ENCODE data around the gene EFCAB11.

Gene EFCAB11

DNA sequence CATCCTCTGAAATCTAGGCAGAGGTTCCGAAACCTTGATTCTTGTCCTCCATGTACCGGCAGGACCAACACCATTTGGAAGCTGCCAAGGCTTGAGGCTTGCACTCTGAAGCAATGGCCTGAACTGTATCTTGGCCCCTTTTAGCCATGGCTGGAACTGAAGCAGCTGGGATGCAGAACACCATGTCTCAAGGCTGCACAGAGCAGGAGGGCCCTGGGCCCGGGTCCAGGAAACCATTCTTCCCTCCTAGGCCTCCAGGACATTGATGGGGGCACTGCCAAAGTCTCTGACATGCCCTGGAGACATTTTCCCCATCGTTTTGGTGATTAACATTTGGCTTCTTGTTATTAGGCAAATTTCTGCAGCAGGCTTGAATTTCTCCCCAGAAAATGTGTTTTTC is 198.7 kb downstream of the EFCAB11 start:
- no peak for DNase-seq

DNA sequence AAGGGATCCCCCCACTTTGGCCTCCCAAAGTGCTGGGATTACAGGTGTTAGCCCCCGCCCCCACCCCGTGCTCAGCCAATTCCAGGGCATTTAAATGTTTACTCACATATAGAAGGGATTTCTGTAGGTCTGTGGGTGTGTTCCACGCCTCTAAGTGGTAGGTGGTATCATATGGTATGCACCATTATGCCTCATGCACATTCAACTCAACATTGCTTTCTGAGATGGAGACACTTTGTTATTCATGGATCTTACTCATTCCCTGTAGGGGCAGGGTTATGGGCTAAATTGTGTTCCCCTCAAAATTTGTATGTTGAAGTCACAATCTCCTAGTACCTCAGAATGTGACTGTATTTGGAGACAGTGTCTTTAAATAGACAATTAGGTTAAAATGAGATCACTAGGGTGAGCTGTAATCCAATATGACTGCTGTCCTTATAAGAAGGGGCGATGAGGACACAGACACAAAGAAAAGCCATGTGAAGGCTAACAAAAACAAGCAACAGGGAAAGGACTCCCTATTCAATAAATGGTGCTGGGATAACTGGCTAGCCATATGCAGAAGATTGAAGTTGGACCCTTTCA is 200.6 kb downstream of the EFCAB11 start:
- DNase-seq, result no peak

DNA sequence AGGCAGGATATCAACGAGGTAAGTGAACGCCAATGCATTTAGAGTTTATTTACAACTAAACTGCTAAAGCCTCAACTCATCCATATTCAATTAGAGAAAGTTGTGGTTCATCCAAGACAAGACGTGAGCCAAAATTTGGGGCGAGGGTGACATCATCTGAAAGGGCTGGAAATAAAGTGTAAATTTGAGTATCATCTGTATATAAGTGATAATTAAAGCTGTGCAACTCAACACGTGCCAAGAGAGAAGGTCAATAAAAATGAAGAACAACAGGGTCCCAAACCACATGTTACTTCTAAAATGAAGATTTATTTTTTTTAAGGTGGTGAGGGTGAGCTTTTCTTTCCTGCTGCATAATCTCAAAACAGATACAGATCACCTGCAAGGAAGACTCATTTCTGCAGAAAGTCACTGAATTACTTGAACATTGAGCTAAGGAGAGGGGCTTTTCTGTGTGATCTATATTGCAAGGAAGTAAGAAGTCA is 203.6 kb downstream of the EFCAB11 start:
- no peak for DNase-seq

DNA sequence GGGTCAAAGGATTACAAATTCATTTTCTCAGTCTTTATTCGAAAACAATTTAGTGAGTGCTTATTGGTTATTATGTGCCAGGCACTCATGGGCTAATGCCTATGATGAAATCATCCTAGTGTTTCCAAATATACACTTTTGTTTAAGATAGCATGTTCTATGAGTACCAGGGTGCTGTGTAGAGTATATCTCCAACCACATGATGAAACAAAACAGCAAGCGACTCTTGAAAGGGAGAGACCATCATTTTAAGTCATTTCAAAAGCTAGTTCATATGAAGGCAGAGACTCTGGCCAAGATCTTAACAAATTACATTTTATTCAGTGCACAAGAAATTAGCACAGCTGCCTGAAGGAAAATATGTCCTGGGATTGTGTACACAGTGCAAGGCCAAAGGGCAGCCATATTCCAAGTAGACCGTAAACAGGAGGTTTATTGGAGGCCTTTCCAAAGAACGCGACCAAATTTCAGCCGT is 204.2 kb downstream of the EFCAB11 start:
- no peak for DNase-seq

DNA sequence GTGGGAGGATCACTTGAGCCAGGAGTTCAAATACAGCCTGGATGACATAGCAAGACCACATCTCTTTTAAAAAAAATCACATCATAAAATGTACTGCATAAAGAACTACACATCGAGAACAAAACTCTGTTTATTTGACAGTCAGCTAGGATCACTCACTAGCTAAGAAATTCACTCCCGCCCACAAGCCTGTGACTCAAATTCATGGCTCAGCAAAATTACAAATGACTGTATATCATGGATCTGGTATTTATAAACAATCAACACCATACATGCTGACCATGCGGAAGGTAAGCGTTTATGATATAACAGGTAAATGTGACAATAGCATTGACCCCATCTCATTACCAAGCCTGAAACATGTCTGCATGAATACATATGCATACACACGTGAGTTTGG is 206.5 kb downstream of the EFCAB11 start:
- DNase-seq, result no peak

DNA sequence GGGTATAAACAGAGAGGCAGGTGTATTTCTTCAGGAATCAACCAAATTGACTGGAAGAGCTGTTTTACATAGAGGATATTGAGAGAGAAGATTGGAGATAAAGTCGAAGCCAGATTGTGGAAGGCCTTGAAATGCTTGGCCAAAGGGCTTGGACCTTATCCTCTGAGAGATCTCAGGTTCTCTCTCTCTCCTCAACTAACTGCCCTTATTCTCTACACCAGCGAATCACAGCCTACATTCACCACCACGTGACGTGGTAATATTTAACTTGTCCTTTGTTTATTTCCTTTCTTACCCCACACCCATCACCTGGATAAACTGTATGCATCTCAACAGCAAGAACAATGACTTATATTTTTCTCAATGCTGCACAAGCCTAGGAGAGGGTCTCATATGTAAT is 207.4 kb downstream of the EFCAB11 start:
- no peak for DNase-seq

DNA sequence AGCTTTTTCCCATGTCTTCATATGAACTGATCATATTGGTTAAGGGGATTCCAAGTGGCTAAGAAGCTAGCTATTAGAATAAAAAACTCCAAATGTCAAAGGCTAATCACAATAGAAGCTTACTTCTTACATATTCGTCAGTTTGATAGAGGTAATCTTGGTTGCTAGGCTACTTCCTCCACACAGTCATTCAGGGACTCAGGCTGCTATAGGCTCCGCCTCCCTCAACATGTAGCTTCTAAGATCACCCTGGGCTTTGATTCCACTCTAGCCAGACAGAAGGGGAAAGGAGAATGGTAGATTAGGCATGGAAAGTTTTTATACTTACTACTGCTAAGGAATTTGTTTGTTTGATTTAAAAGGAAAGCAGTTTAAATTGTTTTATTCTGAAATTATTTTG is 207.9 kb downstream of the EFCAB11 start:
- no peak for DNase-seq

DNA sequence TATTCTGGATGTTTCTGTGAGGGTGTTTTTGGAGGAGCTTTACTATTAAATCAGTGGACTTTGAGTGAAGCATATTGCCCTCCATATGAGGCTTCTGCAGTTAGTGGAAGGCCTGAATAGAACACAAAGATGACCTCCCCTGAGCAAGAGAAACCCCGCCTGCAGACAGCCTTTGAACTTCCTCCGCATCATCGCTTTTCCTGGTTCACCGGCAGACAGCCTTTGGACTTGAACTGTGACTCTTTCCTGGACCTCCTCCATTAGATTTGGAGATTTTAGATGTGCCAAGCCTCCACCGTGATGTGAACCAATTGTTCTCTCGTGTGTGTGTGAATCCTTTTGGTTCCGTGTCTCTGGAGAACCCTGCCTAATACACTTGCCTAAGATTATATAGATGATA is 208.4 kb downstream of the EFCAB11 start:
- no peak for DNase-seq
